GM19324 (cell line): Measurements from ENCODE around the gene GK2.
A peak's percentile ranks its signal among the peaks of the same experiment; 100 is the strongest.

Experiments
- ATAC-seq: cut with Tn5 transposase; IDR thresholded peaks from one replicate; pipeline ENCODE4 v1.9.1; 2021; ENCODE audit warnings: mild to moderate bottlenecking, moderate library complexity; ENCODE audit not compliant: unreplicated experiment, low FRiP score

GK2 gene

GRCh38 chr4:79408063-79408462, at the start of gene GK2:
Gene GK2 (minus strand): TSS chr4:79408228. CDS start chr4:79408200, 28 bp downstream.
- no peak for ATAC-seq

GRCh38 chr4:79455216-79455615, 47.2 kb upstream of the GK2 start:
- no peak for ATAC-seq

DNA sequence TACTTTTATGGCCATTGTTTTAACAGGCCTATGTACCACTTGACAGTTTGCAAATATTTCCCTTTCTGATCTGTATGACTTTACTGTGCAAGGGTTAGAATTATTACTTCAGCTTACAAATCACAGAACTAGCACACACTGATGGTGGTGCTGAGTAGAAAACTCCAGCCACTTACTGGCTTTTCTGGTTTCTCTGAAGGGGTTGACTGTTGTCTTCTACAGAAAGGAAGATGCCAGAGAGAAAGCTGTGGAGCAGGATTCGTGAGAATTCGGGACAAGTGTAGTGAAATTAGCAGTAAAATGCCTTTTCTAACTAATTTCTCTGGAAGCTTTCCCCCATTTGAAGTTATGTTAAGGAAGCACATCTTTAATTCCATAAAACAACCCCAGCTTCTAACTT, 46.6 kb upstream of the GK2 start:
- ATAC-seq: no peak

DNA sequence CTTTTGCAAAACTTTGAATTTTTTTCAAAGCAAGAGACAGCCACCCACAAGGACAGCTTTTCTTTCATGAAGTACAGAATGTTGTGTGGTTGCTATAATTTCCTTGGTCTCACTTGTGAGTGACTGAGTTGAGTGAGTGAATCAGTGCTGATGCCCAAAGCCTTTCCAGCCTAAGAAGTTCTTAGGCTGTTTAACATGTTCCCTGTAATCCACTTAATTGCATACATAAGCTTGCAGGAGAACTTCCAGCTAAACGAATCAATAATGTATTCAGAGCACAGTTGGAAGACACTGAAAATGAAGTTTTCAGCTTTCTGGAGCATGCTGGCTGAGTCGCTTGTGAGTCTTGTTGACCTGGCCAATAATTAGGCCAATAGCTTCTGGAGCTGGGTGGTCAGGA, 42.0 kb upstream of the GK2 start:
- no peak for ATAC-seq

DNA sequence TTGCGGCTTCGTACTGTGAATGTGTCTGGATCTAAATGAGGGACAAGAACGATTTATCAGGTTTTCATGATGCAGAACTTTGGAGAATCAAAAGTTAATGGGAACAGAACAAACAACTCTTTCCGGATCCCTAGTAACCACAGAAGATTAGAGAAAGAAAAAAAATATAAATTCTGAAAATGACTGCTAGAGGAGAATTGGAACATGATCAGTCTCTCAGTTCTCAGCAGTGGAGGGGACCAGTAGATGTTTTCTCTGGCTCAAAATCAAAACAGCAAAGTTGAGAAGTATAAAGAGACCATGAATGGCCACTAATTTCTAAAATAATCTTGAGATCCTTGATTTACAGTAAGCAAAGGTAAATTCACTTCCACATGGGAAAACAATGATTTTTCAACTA, 38.1 kb upstream of the GK2 start:
- no peak for ATAC-seq

GRCh38 chr4:79445371-79445781, 37.3 kb upstream of the GK2 start:
- no peak for ATAC-seq

DNA sequence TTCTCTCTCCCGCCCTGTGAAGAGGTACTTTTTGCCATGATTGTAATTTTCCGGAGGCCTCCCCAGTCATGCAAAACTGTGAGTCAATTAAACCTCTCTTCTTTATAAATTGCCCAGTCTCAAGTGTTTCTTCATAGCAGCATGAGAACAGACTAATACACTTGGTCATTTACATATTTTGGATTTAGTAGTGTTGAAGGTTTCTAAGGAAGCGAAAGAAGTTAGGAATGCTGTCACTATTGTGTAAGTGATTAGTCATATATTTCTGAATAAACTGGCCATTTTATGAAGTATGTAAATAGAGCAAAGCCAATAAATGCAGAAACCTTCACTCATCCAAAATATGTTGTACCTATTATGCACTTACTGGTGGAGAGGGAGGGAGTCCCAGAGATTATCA, 34.4 kb upstream of the GK2 start:
- ATAC-seq: no peak

DNA sequence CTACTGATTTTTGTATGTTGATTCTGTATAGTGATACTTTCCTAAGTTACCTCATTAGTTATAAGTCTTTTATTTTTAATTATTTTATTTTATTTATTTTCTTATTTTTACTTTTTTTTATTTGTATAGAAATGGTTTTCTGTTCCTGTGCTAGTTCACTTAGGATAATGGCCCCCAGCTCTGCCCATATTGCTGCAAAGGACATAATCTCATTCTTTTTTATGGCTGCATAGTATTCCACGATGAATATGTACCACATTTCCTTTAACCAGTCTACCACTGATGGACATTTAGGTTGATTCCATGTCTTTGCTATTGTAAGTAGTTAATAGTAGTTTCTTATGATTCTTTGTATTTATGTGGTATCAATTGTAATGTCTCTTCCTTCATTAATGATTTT, 31.5 kb upstream of the GK2 start:
- no peak for ATAC-seq

DNA sequence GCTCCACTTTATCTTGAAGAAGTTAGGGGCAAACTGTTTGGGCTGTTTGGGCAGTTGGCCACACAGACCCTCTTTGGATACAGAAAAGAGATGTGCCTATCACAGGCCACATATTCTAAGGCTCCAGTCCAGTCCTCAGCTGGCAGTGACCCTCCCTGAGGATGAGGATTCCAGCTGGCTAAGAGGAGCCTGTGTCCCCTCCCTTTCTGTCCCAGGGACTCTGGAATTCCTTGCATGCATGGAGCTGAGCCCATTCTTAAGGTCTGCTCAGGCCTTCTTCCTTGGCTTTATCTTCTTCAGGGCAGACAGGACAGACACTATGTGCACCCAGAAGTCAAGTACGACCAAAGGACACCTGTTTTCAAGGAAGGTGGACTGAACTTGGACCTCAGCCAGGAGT, 23.8 kb upstream of the GK2 start:
- ATAC-seq: no peak

DNA sequence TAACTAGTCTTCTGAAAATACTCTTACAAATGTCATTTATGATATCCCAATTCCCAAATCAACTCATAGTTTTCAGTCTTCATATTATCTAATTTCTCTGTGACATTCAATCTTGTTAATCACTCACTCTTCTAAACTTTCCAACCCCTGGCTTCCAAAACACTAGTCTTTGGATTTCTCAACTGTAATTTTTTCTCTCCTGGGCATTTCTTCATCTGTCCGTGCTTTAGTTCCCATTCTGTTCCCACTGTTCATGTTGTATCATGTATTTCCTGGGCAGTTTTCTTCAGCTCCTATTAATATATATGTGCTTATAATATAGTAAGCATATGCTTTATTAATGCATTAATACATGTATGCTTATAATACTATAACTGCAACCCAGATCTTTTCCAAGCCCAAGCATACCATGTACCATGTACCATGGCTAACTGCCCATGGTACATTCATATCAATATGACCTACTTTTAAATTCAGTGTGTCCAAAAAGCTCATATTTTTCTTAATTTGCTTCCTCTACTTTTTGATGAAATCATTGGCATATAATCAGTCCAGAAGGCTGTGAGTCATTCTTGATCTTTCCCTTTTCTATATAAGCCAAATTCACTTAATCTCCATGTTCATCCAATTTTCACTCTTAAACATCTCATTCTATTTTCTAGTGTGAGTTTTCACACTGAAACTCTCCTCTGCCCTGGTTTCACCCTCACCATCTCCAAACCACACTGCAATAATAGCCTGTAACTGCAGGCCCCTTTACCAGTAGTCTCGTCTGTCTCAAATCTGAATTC, 21.3 kb upstream of the GK2 start:
- ATAC-seq: no peak

DNA sequence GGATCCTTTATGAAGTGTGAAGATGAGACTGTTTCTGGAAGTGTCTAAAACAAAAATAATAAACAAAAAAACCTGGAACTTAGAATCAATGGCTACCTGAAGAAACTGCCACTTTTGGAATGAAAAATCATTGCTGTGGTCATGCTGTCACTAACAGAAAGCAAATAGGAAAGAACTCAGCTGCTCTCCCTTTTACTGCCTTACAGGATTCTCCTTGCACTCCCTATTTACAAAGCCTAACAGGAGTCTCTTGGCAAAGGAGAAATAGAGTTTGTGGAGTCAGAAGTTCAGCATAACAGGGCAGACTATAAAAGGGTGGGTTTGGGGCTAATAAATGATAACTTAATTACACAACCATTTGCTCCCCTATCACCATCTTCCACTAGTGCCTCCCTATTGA, 19.0 kb upstream of the GK2 start:
- ATAC-seq: no peak

- no peak for ATAC-seq
These were observed 17.6 kb upstream of the GK2 start for GRCh38 chr4:79425586-79425985.

GRCh38 chr4:79421483-79421882, 13.5 kb upstream of the GK2 start:
- no peak for ATAC-seq

DNA sequence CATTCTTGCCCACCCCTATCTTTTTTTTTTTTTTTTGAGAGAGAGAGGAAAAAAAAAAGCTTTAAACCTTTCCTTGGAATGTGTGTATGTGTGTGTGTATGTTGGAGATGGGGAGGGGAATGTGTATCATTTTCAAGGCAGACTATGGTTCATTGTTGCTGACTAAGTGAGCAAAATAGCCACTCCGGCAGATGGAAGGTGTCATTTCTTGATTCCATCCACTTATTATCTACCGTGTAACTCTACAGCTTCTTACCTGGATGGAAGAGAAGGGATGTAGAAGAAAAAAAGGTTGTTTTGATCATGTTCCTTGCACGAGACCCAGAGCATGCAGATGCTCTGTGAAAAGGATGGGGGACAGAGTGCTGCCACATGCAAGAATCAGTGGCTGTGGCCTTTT, 5.9 kb upstream of the GK2 start:
- ATAC-seq: no peak

DNA sequence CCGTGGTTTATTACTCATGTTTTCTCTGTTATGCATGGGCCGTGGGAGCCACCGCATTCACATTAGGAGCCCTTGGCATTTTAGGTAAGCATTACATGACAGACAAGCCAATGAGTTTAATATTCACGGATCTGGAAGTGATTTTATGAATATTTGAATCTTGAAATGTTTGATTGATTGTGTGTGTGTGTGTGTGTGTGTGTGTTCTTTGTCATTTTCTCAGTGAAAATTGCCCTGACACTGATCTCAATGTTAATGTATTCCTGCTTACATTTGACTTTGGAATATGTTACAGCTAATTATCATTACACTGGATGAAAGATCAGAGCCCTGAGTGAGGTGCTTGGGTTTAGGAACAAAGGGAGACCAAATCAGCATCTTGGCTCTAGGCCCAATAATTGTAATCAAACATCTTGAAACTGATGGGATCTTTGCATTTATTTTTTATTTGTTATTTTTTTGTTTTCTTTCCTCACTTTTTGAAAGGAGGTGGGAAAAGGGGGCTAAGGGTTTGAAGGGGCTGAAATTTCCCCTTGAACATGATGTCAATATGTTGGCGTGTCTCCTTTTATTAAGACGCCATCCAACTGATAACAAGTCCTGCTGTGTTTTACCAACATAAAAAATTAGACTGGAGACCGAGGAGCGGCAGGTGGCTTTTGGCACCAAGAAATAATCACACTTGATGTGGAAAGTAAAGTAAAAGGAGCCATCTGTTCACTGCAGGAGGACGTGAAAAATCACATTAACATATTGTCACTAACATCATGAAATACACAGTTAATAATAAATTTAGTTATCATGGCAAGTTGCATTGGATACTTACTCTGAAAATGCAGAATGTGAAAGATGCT, 5.2 kb upstream of the GK2 start:
- ATAC-seq: no peak

GRCh38 chr4:79404666-79405065, 3.4 kb downstream of the GK2 start:
- no peak for ATAC-seq

- no peak for ATAC-seq
These were observed 4.7 kb downstream of the GK2 start for GRCh38 chr4:79403356-79403755.

DNA sequence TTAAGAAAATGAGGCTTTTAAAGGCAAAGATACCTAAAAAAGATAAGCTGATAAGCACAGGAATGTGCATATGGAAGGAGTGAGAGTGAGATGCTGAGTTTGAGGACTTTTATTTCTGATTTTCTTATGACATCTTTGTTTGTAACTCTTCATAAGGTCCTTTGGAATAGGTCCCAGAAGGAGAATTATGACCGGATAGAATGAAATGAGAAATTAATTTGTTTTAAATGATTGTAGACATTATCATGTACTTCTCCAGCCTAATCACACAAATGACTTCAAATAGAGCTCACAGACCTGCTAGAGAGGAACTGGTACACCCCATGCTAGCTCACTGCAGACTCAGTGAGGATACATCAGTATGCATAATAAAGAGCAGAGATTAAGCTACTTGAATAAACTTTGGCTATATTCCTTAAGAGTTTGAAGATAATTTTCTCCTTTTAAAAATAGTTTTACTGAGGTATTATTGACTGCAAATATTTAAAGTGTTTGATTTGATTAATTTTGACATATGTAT, 5.6 kb downstream of the GK2 start:
- ATAC-seq: no peak

- ATAC-seq: peak; percentile 74
These were observed 9.0 kb downstream of the GK2 start for GRCh38 chr4:79399076-79399475.

GRCh38 chr4:79397951-79398350, 10.1 kb downstream of the GK2 start:
- ATAC-seq: no peak

- ATAC-seq: no peak
These were observed 11.2 kb downstream of the GK2 start for GRCh38 chr4:79396794-79397193.

- ATAC-seq: no peak
These were observed 12.2 kb downstream of the GK2 start for GRCh38 chr4:79395841-79396240.
